Activated CD4-positive, alpha-beta T cell treated with anti-CD3 and anti-CD28 coated beads, Interleukin-2, amount 50 U/mL, for 4 hours (primary cell): Measurements from ENCODE around the gene VWA8.
"Not testable (repeated sequence)": the region's sequence is repeated elsewhere in the genome, so short reads cannot be mapped to it uniquely, and the experiment has no call there.

Experiments
- DNase-seq, 2 experiments: peaks; one replicate each; pipeline ENCODE4 v3.0.0-alpha.2; 2020

Gene VWA8

GRCh38 chr13:41847216-41847615 is 113.7 kb downstream of the VWA8 start:
- DNase-seq: no peak

GRCh38 chr13:41842036-41842620 is 118.8 kb downstream of the VWA8 start:
- no peak for DNase-seq

- no peak for DNase-seq
Observed at GRCh38 chr13:41837629-41838028, 123.3 kb downstream of the VWA8 start.

- no peak for DNase-seq
Observed at GRCh38 chr13:41835871-41836270, 125.0 kb downstream of the VWA8 start.

- DNase-seq: not testable (repeated sequence)
Observed at GRCh38 chr13:41834697-41835096, 126.2 kb downstream of the VWA8 start.

- no peak for DNase-seq
Observed at GRCh38 chr13:41833831-41834230, 127.1 kb downstream of the VWA8 start.

GRCh38 chr13:41833201-41833600 is 127.7 kb downstream of the VWA8 start:
- no peak for DNase-seq

GRCh38 chr13:41827507-41828213 is 133.2 kb downstream of the VWA8 start:
- DNase-seq: no peak

- no peak for DNase-seq
Observed at GRCh38 chr13:41825691-41826090, 135.2 kb downstream of the VWA8 start.

- DNase-seq: no peak
Observed at GRCh38 chr13:41823476-41823875, 137.4 kb downstream of the VWA8 start.

GRCh38 chr13:41822560-41822959 is 138.3 kb downstream of the VWA8 start:
- no peak for DNase-seq

- DNase-seq: no peak
Observed at GRCh38 chr13:41821238-41821594, 139.7 kb downstream of the VWA8 start.

- no peak for DNase-seq
Observed at GRCh38 chr13:41820581-41821237, 140.2 kb downstream of the VWA8 start.

GRCh38 chr13:41816057-41816456 is 144.9 kb downstream of the VWA8 start:
- DNase-seq: no peak

- DNase-seq: no peak
Observed at GRCh38 chr13:41813426-41813825, 147.5 kb downstream of the VWA8 start.

GRCh38 chr13:41812851-41813250 is 148.1 kb downstream of the VWA8 start:
- no peak for DNase-seq

GRCh38 chr13:41812237-41812636 is 148.7 kb downstream of the VWA8 start:
- no peak for DNase-seq

GRCh38 chr13:41811588-41812021 is 149.3 kb downstream of the VWA8 start:
- DNase-seq: no peak

GRCh38 chr13:41809962-41810361 is 150.9 kb downstream of the VWA8 start:
- DNase-seq: no peak

GRCh38 chr13:41803445-41803735 is 157.5 kb downstream of the VWA8 start:
- not testable (repeated sequence) for DNase-seq

GRCh38 chr13:41802684-41803444 is 158.0 kb downstream of the VWA8 start:
- DNase-seq: no peak

GRCh38 chr13:41802043-41802683 is 158.7 kb downstream of the VWA8 start:
- no peak for DNase-seq

- no peak for DNase-seq
Observed at GRCh38 chr13:41791056-41791455, 169.9 kb downstream of the VWA8 start.
